Loucy (cell line): ENCODE measurements around the gene TCOF1.

Source experiments
- CTCF ChIP-seq: fragments of 200-600 bp; sonication (generic); conservative IDR thresholded peaks from 2 replicates; pipeline ENCODE4 v1.5.1; 2014; ENCODE audit warnings: mild to moderate bottlenecking, antibody characterized with exemption, low read length
- EZH2phosphoT487 ChIP-seq: fragments of 200-600 bp; IDR thresholded peaks from 2 replicates; pipeline ENCODE4 v1.6.1; 2018; ENCODE audit warnings: antibody characterized with exemption, mild to moderate bottlenecking, moderate library complexity, borderline replicate concordance

DNA sequence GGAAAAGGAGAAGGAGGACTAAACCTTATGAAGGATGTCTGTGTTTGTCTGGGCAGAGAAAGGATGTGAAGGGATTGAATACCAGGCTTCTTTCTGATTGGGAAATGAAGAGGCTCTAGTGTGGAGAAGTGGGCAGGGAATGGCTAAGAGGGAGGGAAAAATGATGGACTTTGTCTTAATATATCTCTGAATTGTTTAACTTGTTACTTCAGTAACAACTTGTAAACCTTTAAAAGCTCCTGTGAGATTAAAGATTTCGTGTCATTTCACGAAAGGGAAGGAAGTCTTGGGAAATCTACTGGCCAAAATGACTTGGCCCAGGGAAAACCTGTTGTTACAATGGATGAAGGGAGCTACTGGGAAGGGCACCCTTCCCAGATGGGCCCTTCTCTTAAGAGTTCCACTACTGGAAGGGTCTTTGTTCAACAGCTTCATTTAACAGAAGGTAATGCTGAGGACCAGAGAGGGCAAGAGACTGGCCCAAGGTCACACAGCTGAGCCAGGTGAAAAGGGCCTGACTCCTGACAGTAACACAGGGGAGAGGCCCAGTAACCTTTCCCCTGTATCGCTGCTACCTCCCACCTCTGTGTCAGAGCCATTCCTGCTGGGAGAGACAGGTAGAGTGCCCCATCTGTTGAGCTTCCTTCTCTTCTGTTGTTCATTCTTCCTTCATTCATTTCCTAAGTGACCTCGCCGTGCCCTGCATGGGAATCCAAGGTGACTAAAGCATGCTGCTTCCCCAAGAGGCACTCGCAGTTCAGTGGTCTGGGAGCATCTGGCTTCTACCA lies 5.1 kb upstream of the TCOF1 start:
- no peak for TF ChIP-seq CTCF
- TF ChIP-seq EZH2phosphoT487: no peak
